H1 (cell line): ENCODE results near the gene MOGAT2. TPM values are rescaled to one million over a fixed set of nuclear protein-coding genes. Genes with fewer than 3 reads are reported as not detected.

Experiments
- CTCF ChIA-PET: fragments of 300-600 bp; sonication (Branson Sonifier 250); formaldehyde crosslinking; loops from one replicate; lab custom pipeline; 2021; ENCODE audit not compliant: partially characterized antibody; lab: Charles Lee
- POLR2A ChIA-PET: fragments of 300-600 bp; sonication (Branson Sonifier 250); formaldehyde crosslinking; loops from one replicate; lab custom pipeline; 2021; ENCODE audit warnings: inconsistent platforms; ENCODE audit not compliant: partially characterized antibody; lab: Charles Lee
- DNase-seq, 2 experiments: peaks; one replicate each; pipeline versions ENCODE4 v3.0.0 to v3.0.0-alpha.2; 2010 to 2022; ENCODE audit warnings: low spot score in 2 of 2, low read depth in 1 of 2, mixed read lengths in 1 of 2
- FAIRE-seq: peaks from 2 replicates; lab custom pipeline; 2011; peaks lifted over from hg19 to GRCh38; lab: Jason Lieb, UNC
- H2AFZ ChIP-seq: 2 replicates; pipeline ENCODE4 v1.8.1; 2012; ENCODE audit warnings: low read length, inconsistent platforms
- H2AK5ac ChIP-seq: 2 replicates; pipeline ENCODE4 v1.6.1; 2013; ENCODE audit warnings: low read depth, low read length
- H2BK120ac ChIP-seq: replicated peaks from 2 replicates; pipeline ENCODE3; 2013; ENCODE audit warnings: low read depth, low read length, inconsistent platforms
- H2BK12ac ChIP-seq: 2 replicates; pipeline ENCODE4 v1.6.1; 2013; ENCODE audit warnings: low read depth, low read length
- H2BK15ac ChIP-seq: 2 replicates; pipeline ENCODE4 v1.6.1; 2013; ENCODE audit warnings: low read length
- H2BK20ac ChIP-seq: 2 replicates; pipeline ENCODE4 v1.6.1; 2013; ENCODE audit warnings: low read length
- H2BK5ac ChIP-seq: 2 replicates; pipeline ENCODE4 v1.6.1; 2013; ENCODE audit warnings: low read depth, low read length
- H3K14ac ChIP-seq: 2 replicates; pipeline ENCODE4 v1.6.1; 2013; ENCODE audit warnings: inconsistent platforms; ENCODE audit not compliant: insufficient read length
- H3K18ac ChIP-seq: 2 replicates; pipeline ENCODE4 v1.6.1; 2013; ENCODE audit warnings: low read length; ENCODE audit errors: extremely low read depth
- H3K23ac ChIP-seq: 2 replicates; pipeline ENCODE4 v1.6.1; 2013; ENCODE audit warnings: inconsistent platforms; ENCODE audit not compliant: insufficient read length
- H3K23me2 ChIP-seq: 2 replicates; pipeline ENCODE4 v1.6.1; 2013; ENCODE audit warnings: low read depth, low read length
- H3K27ac ChIP-seq: 2 replicates; pipeline ENCODE4 v1.6.1; 2011; ENCODE audit warnings: low read depth, low read length, inconsistent platforms
- H3K27me3 ChIP-seq, 4 experiments: replicated peaks in 1 of 4; 1 replicate in 1 of 4; 2 replicates in 3 of 4; pipeline versions ENCODE4 v1.6.1 to v1.8.1; 2011 to 2013; ENCODE audit warnings: low read length in 3 of 4, mild to moderate bottlenecking in 3 of 4, inconsistent platforms in 2 of 4, mixed read lengths in 2 of 4, moderate library complexity in 1 of 4; ENCODE audit not compliant: control insufficient read depth in 3 of 4, insufficient read depth in 3 of 4; ENCODE audit errors: extremely low read depth in 1 of 4
- H3K36me3 ChIP-seq, 4 experiments: 2 replicates each; pipeline versions ENCODE4 v1.6.1 to v1.8.1; 2011 to 2013; ENCODE audit warnings: mild to moderate bottlenecking in 4 of 4, low read length in 3 of 4, moderate library complexity in 2 of 4, control low read depth in 1 of 4, inconsistent platforms in 1 of 4; ENCODE audit not compliant: insufficient read depth in 4 of 4, control insufficient read depth in 2 of 4
- H3K4ac ChIP-seq: replicated peaks from 2 replicates; pipeline ENCODE3; 2013; ENCODE audit warnings: low read length, low read depth, mixed read lengths, inconsistent platforms; ENCODE audit not compliant: insufficient read length
- H3K4me1 ChIP-seq, 4 experiments: replicated peaks in 1 of 4; 1 replicate in 1 of 4; 2 replicates in 3 of 4; pipeline versions ENCODE4 v1.6.1 to v1.8.1; 2011 to 2013; ENCODE audit warnings: low read length in 3 of 4, inconsistent platforms in 2 of 4, mixed read lengths in 1 of 4; ENCODE audit not compliant: insufficient read depth in 4 of 4, control insufficient read depth in 3 of 4
- H3K4me2 ChIP-seq, 2 experiments: 2 replicates each; pipeline versions ENCODE4 v1.6.1 to v1.8.1; 2011 to 2013; ENCODE audit warnings: low read depth in 2 of 2, low read length in 2 of 2, control low read depth in 1 of 2, inconsistent platforms in 1 of 2, mild to moderate bottlenecking in 1 of 2; ENCODE audit not compliant: insufficient read depth in 1 of 2
- H3K4me3 ChIP-seq, 4 experiments: fragments of 200-600, 300-600 bp in 1 of 4; sonication (generic), shearing (Covaris generic), sonication (Bioruptor Twin) in 1 of 4; 2 replicates each; pipeline versions ENCODE4 v1.5.1 to v1.8.1; 2011 to 2016; ENCODE audit warnings: low read length in 4 of 4, low read depth in 3 of 4, control low read depth in 2 of 4, inconsistent platforms in 2 of 4, mild to moderate bottlenecking in 2 of 4, mixed read lengths in 1 of 4, moderate library complexity in 1 of 4; ENCODE audit not compliant: insufficient read depth in 2 of 4; ENCODE audit errors: extremely low read depth in 1 of 4
- H3K56ac ChIP-seq: replicated peaks from 2 replicates; pipeline ENCODE3; 2013; ENCODE audit warnings: low read depth, mild to moderate bottlenecking, mixed read lengths, low read length, inconsistent platforms; ENCODE audit not compliant: insufficient read length
- H3K79me1 ChIP-seq: 2 replicates; pipeline ENCODE4 v1.6.1; 2013; ENCODE audit warnings: low read depth, low read length, control low read depth
- H3K79me2 ChIP-seq, 2 experiments: 2 replicates each; pipeline versions ENCODE4 v1.6.1 to v1.8.1; 2012 to 2013; ENCODE audit warnings: low read length in 2 of 2, mild to moderate bottlenecking in 2 of 2, inconsistent platforms in 1 of 2; ENCODE audit not compliant: insufficient read depth in 2 of 2, control insufficient read depth in 1 of 2
- H3K9ac ChIP-seq, 4 experiments: replicated peaks in 1 of 4; 1 replicate in 1 of 4; 2 replicates in 3 of 4; pipeline versions ENCODE4 v1.6.1 to v1.8.1; 2011 to 2013; ENCODE audit warnings: low read depth in 3 of 4, low read length in 3 of 4, control low read depth in 2 of 4, mild to moderate bottlenecking in 2 of 4, moderate library complexity in 2 of 4, inconsistent platforms in 1 of 4; ENCODE audit errors: extremely low read depth in 1 of 4
- H3K9me3 ChIP-seq, 2 experiments: 2 replicates each; pipeline versions ENCODE4 v1.6.1 to v1.8.1; 2012 to 2013; ENCODE audit warnings: mild to moderate bottlenecking in 2 of 2, moderate library complexity in 2 of 2, control low read depth in 1 of 2, inconsistent platforms in 1 of 2, low read depth in 1 of 2, low read length in 1 of 2, mixed read lengths in 1 of 2; ENCODE audit not compliant: insufficient read depth in 2 of 2
- H4K20me1 ChIP-seq, 2 experiments: replicated peaks in 1 of 2; 2 replicates each; pipeline versions ENCODE3 to v1.8.1; 2011 to 2013; ENCODE audit warnings: inconsistent platforms in 2 of 2, low read length in 2 of 2, mild to moderate bottlenecking in 1 of 2; ENCODE audit not compliant: insufficient read depth in 2 of 2, control insufficient read depth in 1 of 2
- H4K5ac ChIP-seq: 2 replicates; pipeline ENCODE4 v1.6.1; 2013; ENCODE audit warnings: low read length, low read depth, mixed read lengths, inconsistent platforms; ENCODE audit not compliant: insufficient read length
- H4K8ac ChIP-seq: 2 replicates; pipeline ENCODE4 v1.8.0; 2013; ENCODE audit warnings: mild to moderate bottlenecking, moderate library complexity, low read length, inconsistent platforms; ENCODE audit not compliant: insufficient read depth; ENCODE audit errors: extremely low read depth
- H4K91ac ChIP-seq: replicated peaks from 2 replicates; pipeline ENCODE3; 2013; ENCODE audit warnings: low read length, mixed read lengths, inconsistent platforms; ENCODE audit not compliant: insufficient read length
- BRCA1 ChIP-seq: IDR thresholded peaks from 2 replicates; pipeline ENCODE4 v1.6.1; 2012; ENCODE audit warnings: low read depth, low read length, improper control_type of control experiment
- CEBPB ChIP-seq: IDR thresholded peaks from 2 replicates; pipeline ENCODE4 v1.6.1; 2012; ENCODE audit warnings: low read depth, low read length
- CREB1 ChIP-seq: IDR thresholded peaks from 2 replicates; pipeline ENCODE4 v1.6.1; 2012; ENCODE audit warnings: inconsistent platforms
- CTBP2 ChIP-seq: IDR thresholded peaks from 2 replicates; pipeline ENCODE4 v1.7.0; 2011; ENCODE audit warnings: borderline replicate concordance, mild to moderate bottlenecking, moderate library complexity, mixed read lengths, low read length; ENCODE audit not compliant: insufficient read depth, insufficient read length
- EZH2 ChIP-seq: fragments of 200-600 bp; sonication (generic); IDR thresholded peaks from 2 replicates; pipeline ENCODE4 v1.7.1; 2012; ENCODE audit warnings: low read depth, mild to moderate bottlenecking, moderate library complexity, low read length, inconsistent platforms; ENCODE audit not compliant: severe bottlenecking
- FOSL1 ChIP-seq: IDR thresholded peaks from 2 replicates; pipeline ENCODE4 v1.6.1; 2011; ENCODE audit warnings: mild to moderate bottlenecking, low read depth, low read length, moderate library complexity; ENCODE audit not compliant: insufficient read depth
- HDAC2 ChIP-seq, 2 experiments: fragments of 300-600 bp in 1 of 2; sonication (generic) in 1 of 2; IDR thresholded peaks; 2 replicates each; pipeline ENCODE4 v1.6.1; 2011 to 2012; ENCODE audit warnings: low read depth in 2 of 2, low read length in 2 of 2, mild to moderate bottlenecking in 2 of 2, moderate library complexity in 2 of 2, borderline replicate concordance in 1 of 2, inconsistent platforms in 1 of 2
- HDAC6 ChIP-seq: IDR thresholded peaks from one replicate; pipeline ENCODE4 v1.7.1; 2012; ENCODE audit warnings: low read depth, mild to moderate bottlenecking, inconsistent platforms, low read length, moderate library complexity
- JUN ChIP-seq: IDR thresholded peaks from 2 replicates; pipeline ENCODE4 v1.6.1; 2011; ENCODE audit warnings: low read depth, mild to moderate bottlenecking, improper control_type of control experiment, low read length
- JUND ChIP-seq: IDR thresholded peaks from 2 replicates; pipeline ENCODE4 v1.6.1; 2011; ENCODE audit warnings: mild to moderate bottlenecking, improper control_type of control experiment, low read length
- KDM5A ChIP-seq: fragments of 200-600 bp; IDR thresholded peaks from 2 replicates; pipeline ENCODE4 v1.7.1; 2012; ENCODE audit warnings: mild to moderate bottlenecking, low read length, inconsistent platforms, mixed read lengths
- NANOG ChIP-seq: IDR thresholded peaks from 2 replicates; pipeline ENCODE4 v1.6.1; 2011; ENCODE audit warnings: low read length, low read depth, mild to moderate bottlenecking, inconsistent platforms; ENCODE audit not compliant: insufficient read depth, poor library complexity, severe bottlenecking
- RBBP5 ChIP-seq: IDR thresholded peaks from 2 replicates; pipeline ENCODE4 v1.7.1; 2012; ENCODE audit warnings: low read depth, mild to moderate bottlenecking, inconsistent platforms, low read length, moderate library complexity, borderline replicate concordance
- TBP ChIP-seq: IDR thresholded peaks from 2 replicates; pipeline ENCODE4 v1.6.1; 2011; ENCODE audit warnings: low read depth, low read length, improper control_type of control experiment
- YY1 ChIP-seq: IDR thresholded peaks from 2 replicates; pipeline ENCODE4 v1.6.1; 2011; ENCODE audit warnings: low read depth, mild to moderate bottlenecking, low read length
- WGBS, 2 experiments: shearing (Covaris generic) in 1 of 2; methylation state at CpG; one replicate each; pipeline versions ENCODE4 v1.1.6 to v1.1.7; 2013 to 2015; ENCODE audit warnings: low lambda C conversion rate in 2 of 2, mixed read lengths in 2 of 2, inconsistent platforms in 1 of 2, low coverage in 1 of 2, missing lambda C conversion rate in 1 of 2; ENCODE audit not compliant: insufficient replicate concordance in 2 of 2, insufficient coverage in 1 of 2, insufficient read length in 1 of 2; ENCODE audit errors: extremely low coverage in 1 of 2, missing lambda C conversion rate in 1 of 2; 5-methylcytosine and 5-hydroxymethylcytosine counted together
- polyA plus RNA-seq, 7 experiments: library from polyadenylated mRNA; depleted of rRNA in 3 of 7; stranded (reverse) in 5 of 7; unstranded in 2 of 7; fragments of >200 nt in 5 of 7; fragments of 200-250 nt in 2 of 7; gene quantifications; 1 replicate in 5 of 7; 2 replicates in 1 of 7; 4 replicates in 1 of 7; pipeline versions ENCODE4 v1.2.1 to v1.2.3, GENCODE V29; 2011 to 2013; ENCODE audit warnings: missing spikeins in 2 of 7, mixed read lengths in 2 of 7
- total RNA-seq: library from RNA; stranded (reverse); fragmentation: NEBNext Ultra II Directional; extraction: Animal tissue kit (Norgen Biotek cat#: 25700); gene quantifications from 2 replicates; pipeline ENCODE4 v1.2.1, GENCODE V29; 2021

Gene MOGAT2
- total and polyA plus RNA-seq, 2 of the 8 experiments (the other 6 are each of a cell fraction or from before 2014, with no cell fraction given) = not detected

GRCh38 chr11:75679566-75679965 is 38.1 kb upstream of the MOGAT2 start:
- Histone ChIP-seq H3K4ac (no peak overlapping the region), H2BK120ac (no peak overlapping the region), H3K36me3 (no peaks in the 10 kb centered on the region), H2AK5ac (no peak overlapping the region), H3K79me2 (no peaks in the 10 kb centered on the region), H2BK20ac (no peak overlapping the region), H3K27ac (no peak overlapping the region), H2BK15ac (no peak overlapping the region), H3K4me3 (no peak overlapping the region), H4K5ac (no peak overlapping the region), H3K56ac (no peak overlapping the region), H3K9me3 (no peaks in the 10 kb centered on the region), H4K91ac (no peak overlapping the region), H2BK5ac (no peak overlapping the region), H4K8ac (no peak overlapping the region), H3K27me3 (no peaks in the 10 kb centered on the region), H3K4me2 (no peak overlapping the region), H3K23ac (no peak overlapping the region), H3K79me1 (no peaks in the 10 kb centered on the region), H4K20me1 (peaks cover 0 to 1% of the 10 kb centered on the region in 2 experiments), H2BK12ac (no peak overlapping the region), H2AFZ (no peak overlapping the region), H3K18ac (no peak overlapping the region), H3K23me2 (no peaks in the 10 kb centered on the region), H3K14ac (no peak overlapping the region), H3K4me1 (no peaks in the 10 kb centered on the region), H3K9ac (no peak overlapping the region)
- ChIA-PET CTCF (interaction anchor here (0.9 to 3.0 kb wide), 5 partner anchors 25 to 81 kb away, joined by 3 to 16 read pairs (median 3); no protein-coding TSS in a partner anchor), POLR2A (interaction anchor here (0.5 kb wide), 1 partner anchor 147 kb away, joined by 4 read pairs; no protein-coding TSS in a partner anchor)
- DNase-seq (no peak), FAIRE-seq (no peak)
- WGBS, 2 experiments = 77% methylated on average over 11 of the region's 11 CpGs; no CpG with 5 or more reads in 1 of the 2 experiments
- TF ChIP-seq CTBP2 (no peak), TBP (no peak), CEBPB (no peak), YY1 (no peak), JUND (no peak), EZH2 (no peak), JUN (no peak), CREB1 (no peak), HDAC6 (no peak), HDAC2 (IDR thresholded peaks at IDR 0.05; ENCODE audit: borderline replicate concordance in 1 of 2, low read depth in 2 of 2, low read length in 2 of 2) (no peak), FOSL1 (no peak), BRCA1 (no peak), NANOG (no peak), KDM5A (no peak), RBBP5 (no peak)
